Putamen (tissue), 1 donor: ENCODE results near the gene PRPF40A.

Experiments used
- DNase-seq: peaks from one replicate; pipeline ENCODE4 v3.0.0-alpha.2; 2016; ENCODE audit warnings: low spot score

Gene PRPF40A

GRCh38 chr2:152620208-152620607 lies 97.1 kb downstream of the PRPF40A start:
- no peak for DNase-seq

- no peak for DNase-seq
Measured at GRCh38 chr2:152618193-152618564, 99.1 kb downstream of the PRPF40A start.

- no peak for DNase-seq
Measured at GRCh38 chr2:152617456-152618192, 99.6 kb downstream of the PRPF40A start.

- no peak for DNase-seq
Measured at GRCh38 chr2:152615177-152615576, 102.1 kb downstream of the PRPF40A start.

GRCh38 chr2:152613235-152613634 lies 104.0 kb downstream of the PRPF40A start:
- no peak for DNase-seq

- peak; percentile 53 for DNase-seq
Measured at GRCh38 chr2:152611458-152612231, 105.6 kb downstream of the PRPF40A start.

- DNase-seq = no peak
Measured at GRCh38 chr2:152609699-152610098, 107.6 kb downstream of the PRPF40A start.

GRCh38 chr2:152609154-152609553 lies 108.1 kb downstream of the PRPF40A start:
- DNase-seq = no peak

- no peak for DNase-seq
Measured at GRCh38 chr2:152607793-152608300, 109.4 kb downstream of the PRPF40A start.

GRCh38 chr2:152606941-152607340 lies 110.3 kb downstream of the PRPF40A start:
- no peak for DNase-seq

- DNase-seq = no peak
Measured at GRCh38 chr2:152606081-152606480, 111.2 kb downstream of the PRPF40A start.

- no peak for DNase-seq
Measured at GRCh38 chr2:152603166-152603565, 114.1 kb downstream of the PRPF40A start.

- no peak for DNase-seq
Measured at GRCh38 chr2:152602750-152603149, 114.5 kb downstream of the PRPF40A start.
